ENCODE measurements around the gene AARS2. TPM values are rescaled to one million over a fixed set of nuclear protein-coding genes. Genes with fewer than 3 reads are reported as not detected.

The AARS2 gene
- total RNA-seq, 1 donor from 2014 or later, result 17.3 TPM

DNA sequence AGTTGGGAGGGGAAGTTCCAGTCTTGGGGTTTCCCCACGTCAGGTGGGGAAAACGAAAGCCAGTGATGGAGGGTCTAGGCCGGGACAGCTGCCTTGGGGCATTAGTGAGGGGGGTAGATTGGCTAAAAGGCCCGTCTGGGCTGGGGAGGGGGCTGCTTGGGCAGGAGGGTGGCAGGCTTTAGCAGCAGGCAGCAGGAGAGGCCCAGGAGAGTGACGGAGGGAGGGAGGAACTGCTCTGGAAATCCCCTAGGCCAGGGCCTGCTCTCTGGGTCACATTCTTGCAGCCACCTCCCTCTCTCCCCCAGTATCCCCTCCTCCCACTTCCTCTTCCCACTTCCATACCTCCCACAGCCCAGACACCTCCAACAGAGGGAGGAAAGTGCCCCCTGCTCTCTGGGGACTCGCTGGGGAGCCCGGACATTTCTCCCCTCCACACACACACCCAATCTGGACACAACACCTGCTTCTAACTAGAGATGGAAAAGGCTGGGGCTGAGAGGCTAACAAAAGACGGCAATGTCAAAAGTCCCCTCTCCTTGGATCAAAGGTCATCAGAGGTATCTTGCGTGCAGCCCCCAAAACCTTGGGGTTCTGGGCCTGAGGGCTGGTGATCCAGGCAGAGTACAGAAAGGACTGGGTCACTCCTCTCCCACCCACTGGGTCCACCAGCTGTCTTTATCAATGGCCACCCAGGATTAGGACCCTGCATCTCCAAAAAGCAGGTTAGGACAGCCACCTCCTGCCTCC lies 49.6 kb downstream of the AARS2 start:
- DNase-seq (ENCODE audit: low read depth, low spot score), result no peak

DNA sequence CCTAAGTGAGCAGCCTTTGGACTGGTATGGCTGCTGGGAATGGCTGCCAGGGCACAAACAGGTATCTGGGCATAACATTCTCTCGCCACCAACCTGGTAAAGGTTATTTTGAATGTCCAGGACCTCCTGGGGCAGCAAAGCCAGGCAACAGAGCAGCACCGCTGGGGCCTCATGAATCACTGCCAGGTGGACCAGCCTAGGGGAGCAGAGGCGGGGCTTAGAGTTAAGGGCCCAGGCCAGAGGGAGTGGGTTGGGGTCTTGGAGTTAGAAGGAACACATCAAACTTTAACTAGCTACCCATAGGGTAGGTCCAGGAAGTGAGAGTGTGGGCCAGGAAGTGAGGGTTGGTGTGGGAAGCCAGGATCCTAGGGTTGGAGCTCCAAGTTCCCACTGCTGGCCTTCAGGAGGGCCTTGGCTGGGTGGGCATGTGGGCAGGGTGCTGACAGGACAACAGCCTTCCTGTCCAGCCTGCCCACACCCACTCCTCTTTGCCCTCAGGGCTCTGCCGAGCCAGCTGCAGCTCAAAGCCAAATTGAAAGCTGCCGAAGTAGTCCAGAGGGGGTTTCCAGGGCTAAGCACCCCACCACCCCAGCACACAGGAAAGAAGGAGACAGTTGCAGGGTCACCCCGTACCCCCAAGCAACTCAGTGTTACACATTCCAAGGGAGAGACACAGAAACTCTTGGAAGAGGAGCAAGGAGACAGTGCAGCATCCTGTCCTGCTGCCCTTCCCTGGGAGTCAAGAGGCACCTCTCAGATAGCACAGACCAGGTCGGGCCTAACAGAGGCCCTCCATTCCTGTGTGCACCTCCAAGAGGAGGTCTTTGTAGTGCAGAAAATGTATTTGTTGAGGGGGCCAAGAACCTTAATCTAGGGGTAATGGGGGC lies 50.4 kb downstream of the AARS2 start:
- no peak for DNase-seq (ENCODE audit: low read depth, low spot score)

DNA sequence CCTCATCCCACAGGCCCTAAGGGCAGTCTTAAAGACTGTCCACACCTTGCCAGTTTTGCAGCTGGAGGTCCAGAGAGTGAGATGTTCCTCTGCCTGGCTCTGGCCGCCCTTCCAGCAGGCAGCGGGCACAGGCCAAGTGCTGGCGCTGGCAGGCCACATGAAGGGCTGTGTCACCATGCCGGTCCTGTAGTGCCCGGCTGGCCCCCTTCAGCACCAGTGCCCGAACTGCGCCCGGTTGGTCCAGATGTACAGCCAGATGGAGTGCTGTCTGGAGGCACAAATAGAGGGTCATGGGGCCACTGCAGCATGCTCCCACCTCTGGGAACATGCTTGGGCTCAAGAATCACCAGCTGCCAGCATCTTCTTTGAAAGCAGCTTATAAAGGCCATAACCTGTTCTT lies 51.6 kb downstream of the AARS2 start:
- DNase-seq (ENCODE audit: low read depth, low spot score), result no peak

DNA sequence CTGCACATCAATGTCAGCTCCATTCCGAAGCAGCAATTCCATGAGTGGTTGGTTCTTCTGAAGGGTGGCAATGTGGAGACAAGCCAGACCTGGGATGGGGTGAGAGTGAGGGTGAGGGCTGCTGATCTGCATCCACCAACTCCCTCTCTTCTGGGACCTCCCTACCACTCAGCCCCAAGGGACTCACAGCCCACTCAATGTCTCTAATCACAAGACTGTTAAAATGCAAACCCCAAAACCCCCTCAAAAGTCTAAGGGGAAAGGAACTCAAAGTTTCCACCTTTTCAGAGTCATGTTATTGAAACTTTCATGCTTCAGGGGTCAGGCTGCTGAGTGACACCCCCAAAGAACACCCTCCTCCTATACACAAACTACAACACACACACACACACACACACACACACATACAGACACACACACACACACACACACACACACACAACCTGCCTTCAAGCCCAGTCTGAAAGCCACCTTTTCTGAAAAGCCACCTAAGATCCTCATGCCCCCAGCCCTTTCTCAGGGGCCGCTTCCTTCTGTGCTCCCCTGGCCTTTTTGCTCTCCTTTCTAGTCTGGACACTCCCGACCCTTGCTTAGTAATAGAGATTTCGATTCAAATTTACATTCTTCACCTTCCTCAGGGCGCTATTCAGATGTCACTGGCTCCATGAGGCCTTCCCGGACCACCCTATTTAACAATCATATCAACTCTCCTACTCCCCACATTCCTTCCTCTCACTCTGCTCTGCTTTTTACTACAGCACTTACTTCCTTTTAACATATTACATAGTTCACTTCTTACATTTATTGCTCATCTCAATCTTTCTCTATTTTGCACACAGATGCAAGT lies 52.5 kb downstream of the AARS2 start:
- no peak for DNase-seq (ENCODE audit: low read depth, low spot score)

DNA sequence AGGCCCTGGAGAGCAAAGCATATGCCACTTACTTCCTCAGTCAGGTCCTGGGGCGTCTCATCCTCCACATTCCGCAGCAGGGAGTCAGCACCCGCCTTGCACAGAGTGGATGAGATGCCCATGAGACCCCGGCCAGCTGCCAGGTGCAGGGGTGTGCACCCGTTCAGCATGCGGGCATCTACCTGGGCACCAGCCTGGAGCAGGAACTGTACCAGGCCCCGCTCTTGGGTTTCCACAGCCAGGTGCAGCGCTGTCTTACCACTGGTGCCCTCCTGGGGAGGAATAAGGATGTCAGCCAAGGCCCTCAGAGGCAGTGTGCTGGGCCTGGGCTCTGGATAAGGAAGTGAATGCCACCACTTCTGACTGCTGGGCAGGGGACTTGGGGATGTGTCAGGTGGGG lies 53.1 kb downstream of the AARS2 start:
- DNase-seq (ENCODE audit: low read depth, low spot score), result no peak

DNA sequence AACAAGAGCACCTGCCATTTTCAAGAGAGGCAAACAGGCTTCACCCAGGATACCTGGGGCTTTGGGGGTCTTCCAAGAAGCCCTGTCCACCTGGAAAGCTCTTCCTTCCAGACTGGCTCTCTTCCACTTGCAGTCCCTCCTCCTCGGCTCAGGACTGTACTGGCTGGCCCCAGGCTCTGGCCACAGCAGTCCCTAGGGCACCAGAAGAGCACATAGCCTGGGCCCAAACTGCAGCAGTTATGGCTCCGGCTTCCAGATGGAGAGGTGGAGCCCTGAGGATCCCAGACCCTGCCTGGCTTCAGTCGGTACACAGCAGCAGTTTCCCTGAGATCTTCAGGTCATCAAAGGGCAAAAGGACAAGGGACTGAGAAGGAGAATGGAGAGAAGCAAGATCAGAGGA lies 54.2 kb downstream of the AARS2 start:
- DNase-seq (ENCODE audit: low read depth, low spot score), result no peak

DNA sequence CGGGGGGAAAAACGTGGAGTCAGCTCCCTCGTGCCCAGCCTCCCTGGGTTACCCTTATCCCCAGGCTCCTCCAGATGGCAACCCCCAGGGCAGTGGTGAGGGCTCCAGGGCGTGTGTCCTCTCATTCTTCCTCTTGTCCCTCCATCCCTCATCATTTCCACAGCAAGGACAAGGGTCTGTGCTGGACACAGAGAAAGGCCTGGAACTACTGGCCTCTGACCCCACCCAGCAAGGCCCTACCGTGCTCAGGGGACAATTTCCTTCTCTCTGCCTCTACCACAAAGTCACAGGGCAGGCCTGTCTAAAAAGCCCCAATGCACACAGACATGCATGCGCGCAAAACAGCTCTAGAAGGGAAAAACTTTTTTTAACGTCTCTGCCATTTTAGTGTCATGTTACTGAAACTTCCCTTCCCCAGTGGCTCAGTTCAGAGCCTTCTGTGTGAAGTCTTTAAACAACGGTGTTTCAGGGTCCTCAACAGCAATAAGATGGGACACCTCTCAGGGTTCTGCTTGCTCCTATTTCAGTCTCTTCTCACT lies 54.8 kb downstream of the AARS2 start:
- no peak for DNase-seq (ENCODE audit: low read depth, low spot score)

DNA sequence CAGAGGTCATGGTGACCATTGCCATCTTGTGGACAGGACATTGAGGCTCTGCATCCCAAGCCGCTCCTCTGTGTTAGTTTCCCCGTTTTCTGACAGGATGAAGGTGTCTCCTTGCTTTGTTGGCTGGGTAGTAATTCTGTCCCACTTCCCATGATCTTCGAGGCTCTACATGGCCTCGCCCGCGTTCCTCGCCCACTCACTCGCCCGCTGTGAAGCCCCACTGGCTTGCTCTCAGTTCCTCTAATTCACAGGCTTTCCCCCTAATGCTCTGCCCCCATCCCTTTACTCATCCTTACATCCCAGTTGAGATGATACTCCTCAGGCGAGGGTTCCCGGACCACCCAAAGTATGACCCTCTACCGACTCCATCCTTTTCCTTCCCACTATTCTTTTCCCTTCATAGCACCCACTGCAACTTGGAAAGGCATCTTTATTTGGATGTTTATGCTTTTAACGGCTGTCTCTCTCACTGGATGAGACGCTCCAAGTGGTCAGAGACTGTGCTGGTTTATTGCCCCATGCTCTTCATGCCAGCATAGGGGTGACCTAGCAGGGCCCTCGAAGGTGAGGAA lies 55.3 kb downstream of the AARS2 start:
- no peak for DNase-seq (ENCODE audit: low read depth, low spot score)

DNA sequence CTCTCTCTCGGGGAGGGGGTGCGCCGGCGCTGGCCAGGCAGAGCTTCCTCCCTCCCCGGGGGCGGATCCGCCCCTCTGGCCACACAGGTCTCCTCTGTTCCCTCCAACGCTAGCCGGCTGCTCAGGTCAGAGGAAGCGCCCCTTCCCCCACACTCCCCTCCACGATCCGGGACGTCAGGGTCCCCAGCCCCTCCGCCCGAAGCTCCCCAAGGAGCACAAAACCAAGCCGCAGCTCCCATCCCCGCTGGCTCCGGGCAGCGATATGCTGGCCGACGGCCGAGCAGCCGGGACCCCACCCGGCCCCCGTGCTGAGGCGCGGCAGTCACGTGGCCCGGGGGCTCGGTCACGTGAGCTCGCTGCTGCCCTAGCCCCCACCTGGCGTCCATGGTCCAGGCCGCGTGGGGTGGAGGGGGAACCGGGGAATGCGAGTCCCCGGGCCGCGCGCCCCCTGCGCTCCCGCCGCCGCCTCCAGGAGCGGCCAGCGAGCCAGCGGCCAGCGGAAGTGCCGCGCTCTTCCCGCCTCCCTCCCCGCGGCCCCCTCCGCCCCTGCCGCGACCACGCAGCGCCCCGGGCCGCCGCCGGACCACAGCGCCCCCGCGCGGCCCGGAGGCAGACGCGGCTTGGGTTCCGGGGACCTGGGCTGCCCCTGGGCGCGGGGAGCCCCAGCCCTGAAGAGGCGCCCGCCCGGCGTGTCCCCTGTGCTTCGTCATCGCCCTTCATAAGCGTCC lies 56.0 kb downstream of the AARS2 start, which contains the start of gene SLC35B2:
SLC35B2 (minus strand) TSS at position 504 of the 728 bp plus-strand sequence; CDS start at position 386, 118 bp downstream.
- DNase-seq (ENCODE audit: low read depth, low spot score), result no peak

DNA sequence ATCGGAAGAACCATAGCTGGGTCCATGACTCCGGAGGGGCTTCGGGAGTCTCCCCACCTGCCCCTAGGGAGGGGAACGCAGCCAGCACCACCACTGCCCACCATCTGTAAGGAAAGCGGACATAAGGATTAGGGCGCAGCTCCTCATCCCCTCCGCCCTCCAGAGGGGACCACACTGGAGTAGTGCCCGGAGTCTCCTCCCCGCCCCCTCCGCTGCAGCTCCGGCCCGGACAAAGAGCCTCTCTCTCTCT lies 56.4 kb downstream of the AARS2 start:
- DNase-seq (ENCODE audit: low read depth, low spot score), result no peak

DNA sequence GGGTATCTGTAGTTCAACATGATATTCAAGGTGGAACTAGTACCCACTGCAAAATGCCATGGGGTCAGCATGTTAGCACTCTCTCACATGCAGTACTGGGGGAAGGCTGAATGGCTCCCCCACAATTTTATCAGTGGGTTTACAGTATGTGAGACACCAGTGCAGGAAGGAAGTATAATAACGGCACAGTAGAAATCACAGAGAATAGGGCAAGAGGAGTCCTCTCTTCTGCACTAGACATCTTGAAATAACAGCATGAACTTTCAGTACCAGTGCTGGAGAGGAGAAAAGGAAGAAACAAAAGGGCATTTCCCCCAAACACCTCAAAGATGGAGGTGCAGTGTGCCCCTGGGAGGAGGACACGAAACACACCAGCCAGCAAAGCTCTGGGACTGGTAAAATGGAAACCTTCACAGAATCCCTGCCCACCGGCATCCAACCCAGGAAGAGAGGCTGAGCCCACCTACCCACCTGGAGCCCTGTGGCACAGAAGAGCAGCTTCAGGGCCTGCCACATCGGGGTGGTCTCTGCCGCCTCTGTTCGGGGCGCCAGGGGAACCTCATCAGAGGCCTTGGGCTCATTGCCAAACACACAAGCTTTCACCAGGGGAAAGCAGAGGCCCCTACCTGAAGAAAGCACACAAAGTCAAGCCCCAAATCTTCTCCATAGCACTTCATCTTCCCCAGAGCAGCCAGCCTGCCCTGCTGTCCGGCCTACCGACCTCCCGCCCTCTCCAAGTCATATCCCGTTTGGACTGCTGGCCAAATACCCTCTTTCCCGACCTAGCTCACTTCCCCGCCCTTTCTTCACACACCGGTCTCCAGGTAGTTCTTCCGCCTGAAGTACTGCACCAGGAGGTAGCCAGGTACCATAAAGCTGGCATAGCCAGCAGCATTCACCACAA lies 57.0 kb downstream of the AARS2 start:
- no peak for DNase-seq (ENCODE audit: low read depth, low spot score)

DNA sequence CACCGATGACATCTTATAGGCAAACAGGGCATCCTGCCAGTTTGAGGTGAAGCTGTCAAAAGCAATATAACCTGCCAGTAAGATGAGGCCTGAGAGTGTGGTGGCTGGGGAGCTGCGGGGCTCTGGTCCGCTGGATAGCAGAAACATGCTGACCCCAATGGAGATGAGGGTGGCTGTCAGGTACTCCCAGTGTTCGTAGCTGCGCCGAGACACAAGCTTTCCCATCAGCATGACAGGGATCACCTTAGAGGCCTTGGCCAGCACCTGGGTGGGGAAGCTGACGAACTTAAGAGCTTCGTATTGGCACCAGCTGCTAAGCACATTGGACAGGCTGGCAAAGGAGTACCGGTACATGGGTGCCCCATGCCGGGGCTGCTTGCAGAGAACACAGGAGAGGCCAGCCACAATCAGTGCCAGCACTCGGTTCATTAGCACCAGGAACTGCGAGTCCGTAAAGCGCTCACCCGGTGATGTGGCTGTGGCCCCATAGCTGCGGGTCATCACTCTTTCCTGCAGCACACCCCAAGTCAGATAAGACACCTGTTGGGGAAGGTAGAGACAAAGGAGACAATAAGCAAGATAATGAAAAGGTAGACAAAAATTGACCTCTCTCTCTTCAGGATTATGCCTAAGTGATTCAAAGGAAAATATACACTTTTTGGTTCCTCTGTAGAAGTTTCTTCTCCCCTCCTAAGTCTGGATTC lies 57.9 kb downstream of the AARS2 start:
- DNase-seq (ENCODE audit: low read depth, low spot score), result no peak

DNA sequence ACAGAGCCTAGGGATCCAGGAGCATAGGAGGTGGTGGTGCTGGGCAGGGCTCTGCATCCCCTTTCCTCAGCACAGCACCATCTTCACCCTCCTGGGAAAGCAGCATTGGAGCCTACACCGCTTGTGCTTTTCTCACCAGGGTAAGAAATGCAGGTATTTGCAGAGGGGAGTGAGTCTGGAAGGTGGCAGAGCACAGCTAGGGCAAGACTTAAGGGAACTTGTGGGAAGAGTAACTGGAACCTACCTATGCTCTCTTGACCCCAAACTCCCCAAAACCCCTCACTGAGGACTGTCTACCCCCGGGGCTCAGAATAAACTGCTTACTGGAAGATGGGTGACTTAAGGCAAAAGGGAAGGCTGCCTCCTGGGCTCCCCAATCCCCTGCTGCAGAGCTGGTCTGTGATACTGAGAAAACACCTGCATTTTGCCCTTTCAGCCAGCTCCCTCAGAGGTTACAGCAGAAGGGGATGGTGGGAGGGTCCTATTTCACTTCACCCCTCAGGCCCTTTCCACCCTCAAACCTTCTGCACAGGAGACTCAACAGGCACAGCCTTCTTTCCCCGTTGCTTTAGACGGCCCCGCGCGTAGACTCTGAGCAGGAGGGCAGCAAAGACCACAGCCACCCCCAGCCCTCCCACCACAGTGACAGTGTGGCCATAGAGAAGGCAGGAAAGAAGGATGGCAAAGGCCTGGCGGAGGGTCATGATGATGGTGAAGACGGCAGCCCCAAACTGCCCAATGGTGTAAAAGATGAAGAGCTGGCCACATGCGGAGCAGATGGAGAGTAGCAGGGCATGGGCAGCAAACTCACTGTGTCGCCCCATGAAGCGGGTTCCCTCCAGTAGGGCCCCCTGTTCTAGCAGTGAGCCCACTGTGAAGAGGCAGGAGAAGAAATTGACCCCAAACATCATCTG lies 58.7 kb downstream of the AARS2 start:
- DNase-seq (ENCODE audit: low read depth, low spot score), result no peak

DNA sequence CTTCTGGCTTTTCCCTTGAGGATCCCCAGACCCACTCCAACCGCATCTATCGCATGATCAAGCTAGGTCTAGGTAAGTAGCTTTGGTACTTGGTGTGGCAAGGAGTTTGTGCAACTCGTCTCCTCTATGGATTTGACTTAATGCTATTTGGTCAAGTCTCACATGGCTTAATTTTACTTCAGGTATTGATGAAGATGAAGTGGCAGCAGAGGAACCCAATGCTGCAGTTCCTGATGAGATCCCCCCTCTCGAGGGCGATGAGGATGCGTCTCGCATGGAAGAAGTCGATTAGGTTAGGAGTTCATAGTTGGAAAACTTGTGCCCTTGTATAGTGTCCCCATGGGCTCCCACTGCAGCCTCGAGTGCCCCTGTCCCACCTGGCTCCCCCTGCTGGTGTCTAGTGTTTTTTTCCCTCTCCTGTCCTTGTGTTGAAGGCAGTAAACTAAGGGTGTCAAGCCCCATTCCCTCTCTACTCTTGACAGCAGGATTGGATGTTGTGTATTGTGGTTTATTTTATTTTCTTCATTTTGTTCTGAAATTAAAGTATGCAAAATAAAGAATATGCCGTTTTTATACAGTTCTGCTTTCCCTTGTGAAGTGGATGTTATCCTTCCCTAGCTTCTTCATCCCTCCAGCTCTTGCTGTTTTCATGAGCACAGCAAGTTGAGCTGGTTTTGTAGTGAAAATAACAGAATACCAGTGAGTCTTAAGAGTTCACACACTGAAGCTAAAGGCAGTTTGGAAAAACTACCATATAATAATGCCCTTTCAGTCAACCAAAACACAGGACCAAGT lies 59.6 kb downstream of the AARS2 start:
- no peak for DNase-seq (ENCODE audit: low read depth, low spot score)

DNA sequence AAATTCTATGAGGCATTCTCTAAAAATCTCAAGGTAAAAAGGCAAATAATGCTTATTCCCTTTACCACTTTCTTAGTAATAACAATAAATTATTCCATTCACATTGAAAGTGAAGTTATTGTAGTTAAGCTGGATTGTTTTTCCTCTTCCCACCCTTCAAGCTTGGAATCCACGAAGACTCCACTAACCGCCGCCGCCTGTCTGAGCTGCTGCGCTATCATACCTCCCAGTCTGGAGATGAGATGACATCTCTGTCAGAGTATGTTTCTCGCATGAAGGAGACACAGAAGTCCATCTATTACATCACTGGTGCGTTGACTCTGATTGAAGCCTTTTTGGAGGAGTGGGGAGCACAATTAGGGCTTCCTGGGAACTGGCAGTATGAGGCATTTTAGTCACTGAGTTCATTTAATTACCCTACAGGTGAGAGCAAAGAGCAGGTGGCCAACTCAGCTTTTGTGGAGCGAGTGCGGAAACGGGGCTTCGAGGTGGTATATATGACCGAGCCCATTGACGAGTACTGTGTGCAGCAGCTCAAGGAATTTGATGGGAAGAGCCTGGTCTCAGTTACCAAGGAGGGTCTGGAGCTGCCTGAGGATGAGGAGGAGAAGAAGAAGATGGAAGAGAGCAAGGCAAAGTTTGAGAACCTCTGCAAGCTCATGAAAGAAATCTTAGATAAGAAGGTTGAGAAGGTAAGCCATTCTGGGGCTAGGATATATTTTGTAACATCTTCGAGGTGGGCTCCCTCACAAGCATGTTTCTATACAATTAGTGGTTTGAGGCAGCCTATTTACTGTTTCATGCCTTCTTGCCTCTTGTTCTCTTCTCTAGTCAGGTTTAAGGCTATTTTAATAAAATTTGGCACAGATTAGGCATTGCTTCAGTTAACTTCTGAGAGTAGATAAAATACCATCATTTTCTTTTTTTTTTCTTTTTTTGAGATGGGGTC lies 61.3 kb downstream of the AARS2 start:
- no peak for DNase-seq (ENCODE audit: low read depth, low spot score)

DNA sequence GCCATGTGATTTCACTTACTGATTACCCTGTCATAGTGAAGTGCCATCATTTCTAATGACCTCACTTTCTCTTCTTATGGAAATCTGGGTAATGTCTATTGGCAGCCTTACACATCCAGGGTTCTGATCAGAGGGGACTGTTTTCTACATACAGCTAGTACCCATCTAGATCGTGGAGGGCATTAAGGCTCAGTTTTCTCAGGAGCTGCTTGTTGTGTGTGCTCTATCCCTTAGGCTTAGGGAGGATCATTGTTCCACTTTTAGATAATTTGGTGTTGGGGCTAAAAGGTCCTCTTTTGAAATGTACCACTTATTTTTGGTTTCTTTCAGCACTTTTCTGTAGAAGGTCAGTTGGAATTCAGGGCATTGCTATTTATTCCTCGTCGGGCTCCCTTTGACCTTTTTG lies 62.4 kb downstream of the AARS2 start:
- DNase-seq (ENCODE audit: low read depth, low spot score), result no peak

Measured in pulmonary artery endothelial cell (primary cell).